ENCODE measurements around the gene ASMTL. TPM values are rescaled to one million over a fixed set of nuclear protein-coding genes. Genes with fewer than 3 reads are reported as not detected.
A peak's percentile ranks its signal among the peaks of the same experiment; 100 is the strongest.

ASMTL gene
- total RNA-seq, 1 donor from 2014 or later: 31.7 TPM

DNA sequence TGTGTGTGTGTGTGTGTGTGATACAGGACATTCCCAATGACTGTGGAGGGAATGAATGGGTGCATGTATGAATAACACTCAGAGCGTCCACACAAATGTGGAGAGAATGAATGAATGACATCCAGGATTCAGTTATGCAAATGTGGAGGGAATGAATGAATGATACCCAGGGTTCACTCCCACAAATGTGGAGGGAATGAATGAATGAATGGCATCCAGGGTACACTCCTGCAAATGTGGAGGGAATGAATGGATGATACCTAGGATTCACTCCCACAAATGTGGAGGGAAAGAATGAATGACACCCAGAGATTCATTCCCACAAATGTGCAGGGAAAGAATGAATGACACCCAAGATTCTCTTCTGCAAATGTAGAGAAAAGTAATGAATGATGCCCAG is 36.0 kb upstream of the ASMTL start:
- Histone ChIP-seq H3K36me3 (no peaks in the 10 kb centered on the region), H3K4me1 (no peaks in the 10 kb centered on the region), H3K27me3 (no peaks in the 10 kb centered on the region), H3K27ac (no peak overlapping the region), H3K9me3 (no peaks in the 10 kb centered on the region), H3K4me3 (no peak overlapping the region)
- intact Hi-C loops (cut with DNase I): no loop called here
- DNase-seq (ENCODE audit: extremely low spot score in 2 of 2): no peak
- TF ChIP-seq, protein P1, sequence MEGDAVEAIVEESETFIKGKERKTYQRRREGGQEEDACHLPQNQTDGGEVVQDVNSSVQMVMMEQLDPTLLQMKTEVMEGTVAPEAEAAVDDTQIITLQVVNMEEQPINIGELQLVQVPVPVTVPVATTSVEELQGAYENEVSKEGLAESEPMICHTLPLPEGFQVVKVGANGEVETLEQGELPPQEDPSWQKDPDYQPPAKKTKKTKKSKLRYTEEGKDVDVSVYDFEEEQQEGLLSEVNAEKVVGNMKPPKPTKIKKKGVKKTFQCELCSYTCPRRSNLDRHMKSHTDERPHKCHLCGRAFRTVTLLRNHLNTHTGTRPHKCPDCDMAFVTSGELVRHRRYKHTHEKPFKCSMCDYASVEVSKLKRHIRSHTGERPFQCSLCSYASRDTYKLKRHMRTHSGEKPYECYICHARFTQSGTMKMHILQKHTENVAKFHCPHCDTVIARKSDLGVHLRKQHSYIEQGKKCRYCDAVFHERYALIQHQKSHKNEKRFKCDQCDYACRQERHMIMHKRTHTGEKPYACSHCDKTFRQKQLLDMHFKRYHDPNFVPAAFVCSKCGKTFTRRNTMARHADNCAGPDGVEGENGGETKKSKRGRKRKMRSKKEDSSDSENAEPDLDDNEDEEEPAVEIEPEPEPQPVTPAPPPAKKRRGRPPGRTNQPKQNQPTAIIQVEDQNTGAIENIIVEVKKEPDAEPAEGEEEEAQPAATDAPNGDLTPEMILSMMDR (IDR thresholded peaks at IDR 0.05): no peak
- no peak for TF ChIP-seq POLR2AphosphoS5 (IDR thresholded peaks at IDR 0.05; ENCODE audit: insufficient read depth in 1 of 2, low read depth in 1 of 2)

DNA sequence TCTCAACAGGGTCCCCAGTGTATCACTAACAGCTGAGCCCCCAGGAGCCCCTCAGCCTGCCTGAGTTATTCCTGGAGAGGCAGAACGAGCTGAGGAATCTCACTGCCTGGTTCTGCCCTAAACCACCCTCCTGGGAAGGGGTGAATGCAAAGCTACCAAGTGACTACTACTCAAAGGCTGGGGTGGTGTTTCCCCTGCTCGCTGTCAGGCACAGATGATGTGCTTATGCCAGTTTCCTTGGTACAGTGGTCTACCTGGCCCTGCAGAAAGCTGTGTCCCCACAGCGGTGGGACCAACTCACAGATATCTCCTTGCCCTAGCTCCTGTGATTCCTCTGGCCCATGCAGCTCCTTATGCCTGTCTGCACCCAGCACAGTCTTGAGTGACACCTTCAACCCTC is 35.4 kb upstream of the ASMTL start:
- TF ChIP-seq POLR2AphosphoS5 (IDR thresholded peaks at IDR 0.05; ENCODE audit: insufficient read depth in 1 of 2, low read depth in 1 of 2): no peak
- TF ChIP-seq POLR2A (IDR thresholded peaks at IDR 0.05): no peak
- TF ChIP-seq, protein P1 (IDR thresholded peaks at IDR 0.05): no peak
- no peak for DNase-seq (ENCODE audit: extremely low spot score in 2 of 2)
- no peaks in the 10 kb centered on the region for H3K4me1 ChIP-seq
- no peaks in the 10 kb centered on the region for H3K36me3 ChIP-seq
- H3K27me3 ChIP-seq: no peaks in the 10 kb centered on the region
- intact Hi-C loops (cut with DNase I): no loop called here
- H3K4me3 ChIP-seq: no peak overlapping the region
- H3K27ac ChIP-seq: no peak overlapping the region
- no peaks in the 10 kb centered on the region for H3K9me3 ChIP-seq

DNA sequence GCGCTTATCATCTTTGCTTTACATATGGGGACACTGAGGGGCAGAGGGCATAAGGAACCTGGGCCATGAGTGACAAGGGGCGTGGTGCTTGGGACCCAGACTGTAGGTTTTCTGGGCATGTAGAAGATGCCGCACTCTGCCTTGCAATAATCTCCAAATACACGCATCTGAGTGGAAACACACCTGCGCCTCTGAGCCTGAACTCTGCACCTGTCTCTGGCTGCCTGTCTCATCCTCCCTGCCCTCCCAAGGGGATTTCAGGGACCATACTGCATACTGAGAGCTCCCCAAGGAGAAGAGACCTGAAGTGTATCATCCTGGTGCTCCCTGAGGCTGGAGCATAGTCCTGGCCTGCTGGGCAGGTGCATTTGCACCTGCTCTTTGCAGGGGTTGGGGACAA is 34.7 kb upstream of the ASMTL start:
- Histone ChIP-seq H3K27me3 (no peaks in the 10 kb centered on the region), H3K36me3 (no peaks in the 10 kb centered on the region), H3K9me3 (no peaks in the 10 kb centered on the region), H3K4me1 (no peaks in the 10 kb centered on the region), H3K27ac (no peak overlapping the region), H3K4me3 (no peak overlapping the region)
- no peak for DNase-seq (ENCODE audit: extremely low spot score in 2 of 2)
- intact Hi-C loops (cut with DNase I): no loop called here
- TF ChIP-seq POLR2A (IDR thresholded peaks at IDR 0.05): no peak
- no peak for TF ChIP-seq POLR2AphosphoS5 (IDR thresholded peaks at IDR 0.05; ENCODE audit: insufficient read depth in 1 of 2, low read depth in 1 of 2)
- TF ChIP-seq, protein P1 (IDR thresholded peaks at IDR 0.05): no peak

DNA sequence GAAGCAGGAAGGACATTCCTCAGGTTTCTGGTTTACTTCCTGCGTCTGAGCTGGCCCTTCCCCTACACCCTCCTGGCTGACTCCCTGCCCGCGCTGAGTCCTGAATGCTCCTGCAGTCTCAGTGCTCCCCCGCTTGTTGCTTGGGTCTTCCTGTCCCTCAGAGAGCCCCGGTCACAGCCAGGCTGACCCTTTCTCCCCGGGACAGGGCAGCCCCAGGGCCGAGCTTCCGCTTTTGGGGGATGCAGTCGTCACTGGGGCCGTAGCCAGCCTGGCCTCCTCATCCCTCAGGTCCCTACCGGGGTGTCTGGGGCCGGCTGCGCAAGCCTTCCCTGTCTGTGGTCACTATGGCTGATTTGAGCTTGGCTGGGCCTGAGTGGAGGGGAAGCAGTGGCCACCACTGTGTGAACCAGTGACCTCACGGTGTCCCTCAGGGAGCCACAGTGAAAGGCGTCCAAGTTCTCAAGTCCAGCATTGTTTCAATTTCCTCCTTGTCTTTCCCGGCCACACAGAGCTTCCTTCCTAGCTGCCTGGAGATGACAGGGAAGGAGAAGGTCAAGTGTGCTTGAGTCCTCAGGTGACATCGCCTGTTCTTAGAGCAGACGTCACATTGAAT is 34.1 kb upstream of the ASMTL start:
- Histone ChIP-seq H3K36me3 (no peaks in the 10 kb centered on the region), H3K27ac (no peak overlapping the region), H3K4me1 (no peaks in the 10 kb centered on the region), H3K9me3 (no peaks in the 10 kb centered on the region), H3K4me3 (no peak overlapping the region), H3K27me3 (no peaks in the 10 kb centered on the region)
- intact Hi-C loops (cut with DNase I): no loop called here
- no peak for DNase-seq (ENCODE audit: extremely low spot score in 2 of 2)
- no peak for TF ChIP-seq POLR2A (IDR thresholded peaks at IDR 0.05)
- TF ChIP-seq, protein P1 (IDR thresholded peaks at IDR 0.05): no peak
- TF ChIP-seq POLR2AphosphoS5 (IDR thresholded peaks at IDR 0.05; ENCODE audit: insufficient read depth in 1 of 2, low read depth in 1 of 2): peak in 1 of 2 donors; percentile 15

DNA sequence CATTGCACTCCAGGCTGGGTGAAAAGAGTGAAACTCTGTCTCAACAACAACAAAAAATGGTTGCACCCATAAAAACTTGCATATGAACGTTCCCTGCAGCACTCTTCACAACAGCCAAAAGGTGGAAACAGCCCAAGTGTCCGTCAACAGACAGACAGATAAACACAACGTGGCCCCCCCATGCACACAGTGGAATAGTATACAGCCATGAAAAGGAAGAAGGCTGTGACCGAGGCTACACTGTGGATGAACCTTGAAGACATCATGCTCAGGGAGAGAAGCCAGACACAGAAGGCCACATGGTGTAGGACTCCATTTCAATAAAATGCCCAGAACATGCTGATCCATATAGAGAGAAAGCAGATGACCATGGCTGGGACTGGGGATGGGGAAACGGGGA is 33.5 kb upstream of the ASMTL start:
- no peaks in the 10 kb centered on the region for H3K27me3 ChIP-seq
- no peak overlapping the region for H3K27ac ChIP-seq
- no peak overlapping the region for H3K4me3 ChIP-seq
- intact Hi-C loops (cut with DNase I): no loop called here
- TF ChIP-seq POLR2A (IDR thresholded peaks at IDR 0.05) (no peak), POLR2AphosphoS5 (IDR thresholded peaks at IDR 0.05; ENCODE audit: insufficient read depth in 1 of 2, low read depth in 1 of 2) (no peak)
- TF ChIP-seq, protein P1 (IDR thresholded peaks at IDR 0.05): no peak
- no peaks in the 10 kb centered on the region for H3K4me1 ChIP-seq
- H3K9me3 ChIP-seq: no peaks in the 10 kb centered on the region
- no peak for DNase-seq (ENCODE audit: extremely low spot score in 2 of 2)
- H3K36me3 ChIP-seq: no peaks in the 10 kb centered on the region

Measured in vagina (tissue), 2 donors.